Fibroblast of mammary gland (primary cell): Measurements from ENCODE around the gene LITAFD.
A peak's percentile ranks its signal among the peaks of the same experiment; 100 is the strongest.
"Not testable (repeated sequence)": the region's sequence is repeated elsewhere in the genome, so short reads cannot be mapped to it uniquely, and the experiment has no call there.

Experiments
- DNase-seq: peaks from one replicate; pipeline ENCODE4 v3.0.0-alpha.2; 2010; ENCODE audit warnings: low read depth
- H3K4me3 ChIP-seq: 2 replicates; pipeline ENCODE4 v1.5.1; 2011; ENCODE audit warnings: low read depth, mild to moderate bottlenecking, low read length, moderate library complexity; ENCODE audit not compliant: control insufficient read depth
- CTCF ChIP-seq: conservative IDR thresholded peaks from 2 replicates; pipeline ENCODE4 v1.5.1; 2011; ENCODE audit warnings: low read depth, low read length, inconsistent platforms; ENCODE audit not compliant: control insufficient read depth, insufficient read depth

LITAFD gene

GRCh38 chr16:8916541-8917225, 34.5 kb downstream of the LITAFD start:
- no peak for TF ChIP-seq CTCF
- DNase-seq: no peak
- no peak overlapping the region for H3K4me3 ChIP-seq

- DNase-seq, H3K4me3 ChIP-seq: not testable (repeated sequence)
Observed at GRCh38 chr16:8917336-8917735, 35.2 kb downstream of the LITAFD start.

GRCh38 chr16:8919089-8919933, 37.2 kb downstream of the LITAFD start:
- DNase-seq: no peak
- no peak overlapping the region for H3K4me3 ChIP-seq
- TF ChIP-seq CTCF: no peak

- no peak for TF ChIP-seq CTCF
- DNase-seq: peak; percentile 16
- no peak overlapping the region for H3K4me3 ChIP-seq
Observed at GRCh38 chr16:8919934-8920462, 37.8 kb downstream of the LITAFD start.

- no peak overlapping the region for H3K4me3 ChIP-seq
- no peak for TF ChIP-seq CTCF
- DNase-seq: peak; percentile 90
Observed at GRCh38 chr16:8920645-8921346, 38.6 kb downstream of the LITAFD start.

- no peak for DNase-seq
- H3K4me3 ChIP-seq: no peak overlapping the region
- no peak for TF ChIP-seq CTCF
Observed at GRCh38 chr16:8921347-8921984, 39.3 kb downstream of the LITAFD start.
